HepG2 (cell line): ENCODE data around the gene STXBP4. TPM values are rescaled to one million over a fixed set of nuclear protein-coding genes. Genes with fewer than 3 reads are reported as not detected.

Experiments used
- ARNT2 ChIP-seq: sonication (generic); formaldehyde crosslinking; IDR thresholded peaks from 2 replicates; pipeline ENCODE4 v1.8.0; 2022; ENCODE audit warnings: mild to moderate bottlenecking, low read depth, missing genetic modification reagents, moderate library complexity
- HMGXB4 ChIP-seq, 2 experiments: sonication (generic) in 1 of 2; formaldehyde crosslinking in 1 of 2; IDR thresholded peaks; 2 replicates each; pipeline versions ENCODE4 v1.4.0 to v1.6.1; 2018 to 2020; ENCODE audit warnings: missing genetic modification reagents in 2 of 2, borderline replicate concordance in 1 of 2, low read depth in 1 of 2, mild to moderate bottlenecking in 1 of 2, missing biosample characterization in 1 of 2
- KLF12 ChIP-seq: sonication (generic); formaldehyde crosslinking; IDR thresholded peaks from 2 replicates; pipeline ENCODE4 v1.4.0; 2020; ENCODE audit warnings: missing genetic modification reagents, borderline replicate concordance
- MEF2D ChIP-seq: sonication (generic); formaldehyde crosslinking; IDR thresholded peaks from 2 replicates; pipeline ENCODE4 v1.5.1; 2020; ENCODE audit warnings: mild to moderate bottlenecking, missing genetic modification reagents
- MTA3 ChIP-seq: sonication (generic); formaldehyde crosslinking; IDR thresholded peaks from 2 replicates; pipeline ENCODE4 v1.4.0; 2020; ENCODE audit warnings: missing genetic modification reagents
- MTF1 ChIP-seq: sonication (generic); formaldehyde crosslinking; IDR thresholded peaks from 2 replicates; pipeline ENCODE4 v1.5.0; 2020; ENCODE audit warnings: missing genetic modification reagents
- NCOA2 ChIP-seq: sonication (generic); formaldehyde crosslinking; IDR thresholded peaks from 2 replicates; pipeline ENCODE4 v1.8.0; 2022; ENCODE audit warnings: inconsistent platforms
- RARA ChIP-seq: IDR thresholded peaks from 2 replicates; pipeline ENCODE4 v1.6.1; 2016; ENCODE audit warnings: missing genetic modification reagents, missing compliant biosample characterization
- RXRA ChIP-seq: sonication (generic); formaldehyde crosslinking; IDR thresholded peaks from 2 replicates; pipeline ENCODE4 v1.5.1; 2020; ENCODE audit warnings: missing genetic modification reagents
- SMYD3 ChIP-seq: sonication (generic); formaldehyde crosslinking; IDR thresholded peaks from 2 replicates; pipeline ENCODE4 v1.8.1; 2023; ENCODE audit warnings: mild to moderate bottlenecking, missing genetic modification reagents
- TERF1 ChIP-seq: sonication (generic); formaldehyde crosslinking; IDR thresholded peaks from 2 replicates; pipeline ENCODE4 v1.8.0; 2022; ENCODE audit warnings: mild to moderate bottlenecking, missing genetic modification reagents, moderate library complexity
- TOE1 ChIP-seq: sonication (generic); formaldehyde crosslinking; IDR thresholded peaks from 2 replicates; pipeline ENCODE4 v1.4.0; 2020; ENCODE audit warnings: mild to moderate bottlenecking, missing genetic modification reagents
- XRCC5 ChIP-seq: fragments of 200-400 bp; formaldehyde crosslinking; optimal IDR thresholded peaks from 2 replicates; pipeline ENCODE3; 2017; ENCODE audit warnings: mild to moderate bottlenecking, low read length
- ZNF263 ChIP-seq: sonication (generic); formaldehyde crosslinking; IDR thresholded peaks from 2 replicates; pipeline ENCODE4 v1.4.0; 2020; ENCODE audit warnings: missing genetic modification reagents
- ZNF274 ChIP-seq: sonication (generic); formaldehyde crosslinking; IDR thresholded peaks from 2 replicates; pipeline ENCODE4 v1.5.1; 2020; ENCODE audit warnings: mild to moderate bottlenecking, missing genetic modification reagents
- ZNF503 ChIP-seq: sonication (generic); formaldehyde crosslinking; IDR thresholded peaks from 2 replicates; pipeline ENCODE4 v1.4.0; 2020; ENCODE audit warnings: missing genetic modification reagents
- ZNF547 ChIP-seq: sonication (generic); formaldehyde crosslinking; IDR thresholded peaks from 2 replicates; pipeline ENCODE4 v1.5.1; 2020; ENCODE audit warnings: mild to moderate bottlenecking, missing genetic modification reagents
- ZNF629 ChIP-seq: sonication (generic); formaldehyde crosslinking; conservative IDR thresholded peaks from 2 replicates; pipeline ENCODE4 v1.5.0; 2020; ENCODE audit warnings: missing genetic modification reagents
- ZNF775 ChIP-seq: sonication (generic); formaldehyde crosslinking; IDR thresholded peaks from 2 replicates; pipeline ENCODE4 v1.4.0; 2020; ENCODE audit warnings: missing genetic modification reagents, mild to moderate bottlenecking, moderate library complexity, borderline replicate concordance
- ZNF777 ChIP-seq: sonication (generic); formaldehyde crosslinking; IDR thresholded peaks from 2 replicates; pipeline ENCODE4 v1.4.0; 2020; ENCODE audit warnings: missing genetic modification reagents
- polyA plus RNA-seq, 8 experiments: library from polyadenylated mRNA; depleted of rRNA in 3 of 8; stranded (reverse) in 7 of 8; unstranded in 1 of 8; fragments of >200 nt; fragmentation: Illumina TruSeq in 4 of 8; extraction: Trizol in 4 of 8; gene quantifications; 2 replicates each; pipeline versions ENCODE4 v1.2.1 to v1.2.3, GENCODE V29; 2011 to 2016; ENCODE audit warnings: low read depth in 4 of 8, missing spikeins in 1 of 8, mixed read lengths in 1 of 8; ENCODE audit not compliant: insufficient read depth in 1 of 8
- total RNA-seq, 5 experiments: library from RNA; depleted of rRNA; stranded (reverse); fragments of >200 nt; fragmentation: Illumina TruSeq; extraction: Trizol; gene quantifications; 2 replicates each; pipeline ENCODE4 v1.2.3, GENCODE V29; 2016; ENCODE audit warnings: low read depth in 1 of 5
- TF ChIP-seq, protein P1 (sequence below): sonication (generic); formaldehyde crosslinking; IDR thresholded peaks from 2 replicates; pipeline ENCODE4 v1.8.1; 2023; ENCODE audit warnings: mild to moderate bottlenecking, missing genetic modification reagents, borderline replicate concordance
- TF ChIP-seq, protein P2 (sequence below): IDR thresholded peaks from 2 replicates; pipeline ENCODE4 v1.6.1; 2016; ENCODE audit warnings: missing compliant biosample characterization, missing genetic modification reagents, borderline replicate concordance

Gene STXBP4
- total and polyA plus RNA-seq, 2 of the 13 experiments (the other 11 are each of a cell fraction or from before 2014, with no cell fraction given), result 8.5 to 36.1 TPM

GRCh38 chr17:54968262-54968987 lies at the start of gene STXBP4, which contains the start of gene COX11 (continued):
- TF ChIP-seq, protein P1, sequence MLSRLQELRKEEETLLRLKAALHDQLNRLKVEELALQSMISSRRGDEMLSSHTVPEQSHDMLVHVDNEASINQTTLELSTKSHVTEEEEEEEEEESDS (CRISPR knock-in tag), result no peak; the same call in 1 of the 2 replicates
- TF ChIP-seq MTA3 (CRISPR knock-in tag) (no peak; the same call in 1 of the 2 replicates), ZNF775 (CRISPR knock-in tag) (no peak), HMGXB4 (CRISPR knock-in tag; IDR thresholded peaks at IDR 0.05; ENCODE audit: borderline replicate concordance in 1 of 2, low read depth in 1 of 2) (peak; percentile 79 to 83; a peak in 3 of 4 replicates), MEF2D (CRISPR knock-in tag) (peak; percentile 86), ZNF629 (CRISPR knock-in tag) (no peak), RARA (peak; percentile 26; the same call in 1 of the 2 replicates), RXRA (CRISPR knock-in tag) (peak; percentile 49; the same call in 1 of the 2 replicates), ZNF777 (CRISPR knock-in tag) (peak; percentile 26; the same call in 1 of the 2 replicates), NCOA2 (CRISPR knock-in tag) (peak; percentile 50; the same call in 1 of the 2 replicates), TOE1 (CRISPR knock-in tag) (0 out of 2 replicates have a peak, but pooled peaks have one; percentile 32), SMYD3 (CRISPR knock-in tag) (peak; percentile 80; the same call in 1 of the 2 replicates), MTF1 (peak; percentile 40; the same call in 1 of the 2 replicates), ZNF274 (peak; percentile 85), KLF12 (CRISPR knock-in tag) (0 out of 2 replicates have a peak, but pooled peaks have one; percentile 71), ZNF263 (peak; percentile 42; the same call in 1 of the 2 replicates), XRCC5 (peak; percentile 30), TERF1 (no peak), ZNF547 (CRISPR knock-in tag) (peak; percentile 92), ZNF503 (CRISPR knock-in tag) (no peak), ARNT2 (CRISPR knock-in tag) (peak; percentile 89)
- TF ChIP-seq, protein P2, sequence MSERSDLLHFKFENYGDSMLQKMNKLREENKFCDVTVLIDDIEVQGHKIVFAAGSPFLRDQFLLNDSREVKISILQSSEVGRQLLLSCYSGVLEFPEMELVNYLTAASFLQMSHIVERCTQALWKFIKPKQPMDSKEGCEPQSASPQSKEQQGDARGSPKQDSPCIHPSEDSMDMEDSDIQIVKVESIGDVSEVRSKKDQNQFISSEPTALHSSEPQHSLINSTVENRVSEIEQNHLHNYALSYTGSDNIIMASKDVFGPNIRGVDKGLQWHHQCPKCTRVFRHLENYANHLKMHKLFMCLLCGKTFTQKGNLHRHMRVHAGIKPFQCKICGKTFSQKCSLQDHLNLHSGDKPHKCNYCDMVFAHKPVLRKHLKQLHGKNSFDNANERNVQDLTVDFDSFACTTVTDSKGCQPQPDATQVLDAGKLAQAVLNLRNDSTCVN (CRISPR knock-in tag), result peak; percentile 12; the same call in 1 of the 2 replicates
